Measurements from ENCODE around the gene MORN5.

The MORN5 gene

DNA sequence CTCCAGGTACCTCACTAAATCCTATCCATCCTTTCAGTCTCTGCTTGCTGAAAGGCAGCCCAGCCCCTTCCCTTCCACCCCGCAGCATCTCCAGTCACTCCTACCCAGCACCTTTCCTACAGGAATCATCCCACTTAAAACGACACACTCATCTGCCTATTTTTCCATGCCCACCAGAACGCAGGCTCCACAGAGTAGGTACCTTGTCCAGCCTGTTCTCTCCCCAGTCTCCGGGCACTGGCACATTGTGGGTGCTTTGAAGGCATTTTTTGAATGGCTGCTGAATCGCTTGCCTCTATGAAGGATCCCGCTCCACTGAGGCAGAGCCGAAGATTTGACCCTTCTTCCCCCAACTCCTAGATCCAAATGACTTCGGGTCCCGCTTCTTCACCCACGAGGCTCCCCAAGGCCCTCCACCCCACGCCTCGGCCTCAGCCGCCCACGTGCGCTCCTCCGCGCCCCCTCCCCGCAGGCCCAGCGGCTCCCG, 53.4 kb downstream of the MORN5 start:
- no peak overlapping the region for H3K27ac ChIP-seq (ENCODE audit: low read length)
- H3K27me3 ChIP-seq (ENCODE audit: control insufficient read depth, insufficient read depth, low read length), result peaks cover 73% of the 10 kb centered on the region
- no peaks in the 10 kb centered on the region for H3K9me3 ChIP-seq (ENCODE audit: control insufficient read depth, low read depth, low read length)
- H3K36me3 ChIP-seq (ENCODE audit: control insufficient read depth, low read depth, low read length), result no peaks in the 10 kb centered on the region
- H3K4me1 ChIP-seq (ENCODE audit: control insufficient read depth, low read depth, low read length), result peaks cover 3% of the 10 kb centered on the region
- H3K9ac ChIP-seq (ENCODE audit: low read length), result no peak overlapping the region
- peak overlapping the region; percentile 23 for H3K4me3 ChIP-seq (ENCODE audit: low read length)

DNA sequence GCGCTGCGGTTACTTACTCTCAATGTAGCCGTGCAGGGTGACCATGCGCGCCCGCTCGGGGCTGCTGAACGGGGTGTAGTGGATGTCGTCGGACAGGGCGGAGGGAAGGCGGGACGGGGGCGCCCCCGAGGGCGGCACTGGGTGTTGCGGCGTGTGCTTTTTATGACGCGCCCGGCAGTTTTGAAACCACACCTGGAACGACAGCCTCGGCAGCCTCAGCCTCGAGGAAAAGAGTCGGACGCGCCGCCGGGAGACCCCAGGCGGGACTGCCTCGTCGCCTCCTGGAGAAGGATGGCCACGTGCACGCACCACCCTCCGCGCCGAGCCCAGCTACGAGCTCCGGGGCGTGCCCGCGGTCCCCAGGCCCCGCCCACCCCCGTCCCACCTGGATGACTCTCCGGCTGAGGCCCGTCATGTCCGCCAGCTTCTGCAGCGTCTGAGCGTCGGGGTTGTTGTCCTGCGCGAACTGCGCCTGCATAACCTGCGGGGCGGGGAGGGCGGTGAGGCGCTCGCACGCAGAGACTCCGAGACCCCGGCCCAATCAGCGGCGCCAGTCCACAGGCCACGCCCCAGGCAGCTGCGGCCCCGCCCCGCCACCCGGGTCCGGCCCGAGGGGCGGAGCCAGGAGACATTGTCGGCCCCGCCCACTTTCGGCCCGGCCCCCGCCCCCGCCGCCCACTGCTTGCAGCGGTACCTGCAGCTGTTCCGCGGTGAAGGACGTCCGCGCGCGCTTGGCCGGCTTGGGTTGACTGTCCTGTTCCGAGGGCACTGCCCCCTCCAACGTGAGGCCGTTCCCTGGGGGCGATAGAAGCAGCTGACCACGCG, 54.1 kb downstream of the MORN5 start:
- H3K27me3 ChIP-seq (ENCODE audit: control insufficient read depth, insufficient read depth, low read length), result peaks cover 79% of the 10 kb centered on the region
- no peaks in the 10 kb centered on the region for H3K36me3 ChIP-seq (ENCODE audit: control insufficient read depth, low read depth, low read length)
- no peaks in the 10 kb centered on the region for H3K9me3 ChIP-seq (ENCODE audit: control insufficient read depth, low read depth, low read length)
- no peak overlapping the region for H3K9ac ChIP-seq (ENCODE audit: low read length)
- peak overlapping the region; percentile 50 for H3K4me3 ChIP-seq (ENCODE audit: low read length)
- H3K27ac ChIP-seq (ENCODE audit: low read length), result no peak overlapping the region
- peaks cover 8% of the 10 kb centered on the region for H3K4me1 ChIP-seq (ENCODE audit: control insufficient read depth, low read depth, low read length)

- Histone ChIP-seq H3K9me3 (ENCODE audit: control insufficient read depth, low read depth, low read length) (no peaks in the 10 kb centered on the region), H3K4me3 (ENCODE audit: low read length) (peak overlapping the region; percentile 50), H3K36me3 (ENCODE audit: control insufficient read depth, low read depth, low read length) (no peaks in the 10 kb centered on the region), H3K9ac (ENCODE audit: low read length) (no peak overlapping the region), H3K27me3 (ENCODE audit: control insufficient read depth, insufficient read depth, low read length) (peaks cover 86% of the 10 kb centered on the region), H3K4me1 (ENCODE audit: control insufficient read depth, low read depth, low read length) (peaks cover 12% of the 10 kb centered on the region), H3K27ac (ENCODE audit: low read length) (no peak overlapping the region)
These were observed 54.8 kb downstream of the MORN5 start for GRCh38 chr9:122214507-122214906.

GRCh38 chr9:122215663-122216062, 56.0 kb downstream of the MORN5 start:
- H3K27ac ChIP-seq (ENCODE audit: low read length), result no peak overlapping the region
- H3K9ac ChIP-seq (ENCODE audit: low read length), result no peak overlapping the region
- no peaks in the 10 kb centered on the region for H3K9me3 ChIP-seq (ENCODE audit: control insufficient read depth, low read depth, low read length)
- H3K27me3 ChIP-seq (ENCODE audit: control insufficient read depth, insufficient read depth, low read length), result peaks cover 98% of the 10 kb centered on the region
- no peaks in the 10 kb centered on the region for H3K36me3 ChIP-seq (ENCODE audit: control insufficient read depth, low read depth, low read length)
- peaks cover 21% of the 10 kb centered on the region for H3K4me1 ChIP-seq (ENCODE audit: control insufficient read depth, low read depth, low read length)
- no peak overlapping the region for H3K4me3 ChIP-seq (ENCODE audit: low read length)

- Histone ChIP-seq H3K4me1 (ENCODE audit: control insufficient read depth, low read depth, low read length) (peaks cover 25% of the 10 kb centered on the region), H3K9ac (ENCODE audit: low read length) (no peak overlapping the region), H3K36me3 (ENCODE audit: control insufficient read depth, low read depth, low read length) (no peaks in the 10 kb centered on the region), H3K27ac (ENCODE audit: low read length) (no peak overlapping the region), H3K4me3 (ENCODE audit: low read length) (peak overlapping the region; percentile 18), H3K9me3 (ENCODE audit: control insufficient read depth, low read depth, low read length) (no peaks in the 10 kb centered on the region), H3K27me3 (ENCODE audit: control insufficient read depth, insufficient read depth, low read length) (peaks cover 98% of the 10 kb centered on the region)
These were observed 56.6 kb downstream of the MORN5 start for GRCh38 chr9:122216138-122216797.

DNA sequence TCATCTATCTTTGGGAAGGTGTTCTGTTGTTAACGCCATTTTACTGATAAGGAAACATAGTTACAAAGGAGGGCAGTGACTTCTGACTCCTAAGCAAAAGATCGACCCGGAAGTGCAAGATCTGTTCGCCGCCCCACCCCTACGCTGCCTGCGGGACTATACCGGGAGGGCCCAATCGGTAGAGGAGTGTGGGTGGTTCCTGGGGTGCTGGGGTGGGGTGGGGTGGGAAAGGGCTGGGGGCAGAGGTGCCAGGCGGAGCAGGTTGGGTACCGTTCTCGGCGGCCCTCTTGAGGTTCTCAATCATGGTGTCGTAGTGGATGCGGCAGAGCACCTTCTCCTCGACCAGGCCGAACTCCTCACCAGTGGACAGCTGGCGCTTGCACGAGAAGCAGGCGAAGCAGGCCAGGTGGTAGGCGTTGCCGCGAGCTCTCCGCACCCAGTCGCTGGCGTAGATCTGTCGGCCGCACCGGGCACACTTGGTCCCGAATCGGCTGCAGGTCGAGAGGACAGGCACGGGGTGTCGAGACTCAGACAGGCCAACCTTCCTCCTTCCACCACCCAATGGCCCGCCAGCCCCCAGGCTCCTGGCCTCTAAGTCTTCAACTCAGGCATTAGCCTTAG, 57.2 kb downstream of the MORN5 start:
- Histone ChIP-seq H3K9me3 (ENCODE audit: control insufficient read depth, low read depth, low read length) (no peaks in the 10 kb centered on the region), H3K4me1 (ENCODE audit: control insufficient read depth, low read depth, low read length) (peaks cover 28% of the 10 kb centered on the region), H3K27me3 (ENCODE audit: control insufficient read depth, insufficient read depth, low read length) (peaks cover 98% of the 10 kb centered on the region), H3K4me3 (ENCODE audit: low read length) (peak overlapping the region; percentile 18), H3K27ac (ENCODE audit: low read length) (no peak overlapping the region), H3K9ac (ENCODE audit: low read length) (no peak overlapping the region), H3K36me3 (ENCODE audit: control insufficient read depth, low read depth, low read length) (no peaks in the 10 kb centered on the region)

DNA sequence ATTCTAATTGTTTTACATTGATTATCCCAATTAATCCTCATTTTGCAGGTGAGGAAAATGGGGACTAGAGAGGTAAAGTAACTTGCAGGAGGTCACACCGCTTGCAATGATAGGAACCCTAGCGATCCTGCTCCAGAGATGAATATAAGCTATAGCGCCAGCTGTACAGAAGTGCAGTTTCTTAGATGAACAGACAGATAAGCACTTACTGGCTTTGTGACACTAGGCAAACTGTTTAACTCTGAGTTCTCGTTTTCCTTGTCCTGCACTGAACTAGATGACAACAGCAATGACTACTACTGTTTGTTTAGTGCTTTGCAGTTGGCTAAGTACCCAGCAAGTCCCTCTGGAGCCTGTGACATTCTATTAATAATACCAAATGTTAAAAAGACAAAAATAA, 57.9 kb downstream of the MORN5 start:
- Histone ChIP-seq H3K27ac (ENCODE audit: low read length) (no peak overlapping the region), H3K4me3 (ENCODE audit: low read length) (no peak overlapping the region), H3K9ac (ENCODE audit: low read length) (no peak overlapping the region), H3K27me3 (ENCODE audit: control insufficient read depth, insufficient read depth, low read length) (peaks cover 98% of the 10 kb centered on the region), H3K4me1 (ENCODE audit: control insufficient read depth, low read depth, low read length) (peaks cover 28% of the 10 kb centered on the region), H3K36me3 (ENCODE audit: control insufficient read depth, low read depth, low read length) (no peaks in the 10 kb centered on the region), H3K9me3 (ENCODE audit: control insufficient read depth, low read depth, low read length) (no peaks in the 10 kb centered on the region)

DNA sequence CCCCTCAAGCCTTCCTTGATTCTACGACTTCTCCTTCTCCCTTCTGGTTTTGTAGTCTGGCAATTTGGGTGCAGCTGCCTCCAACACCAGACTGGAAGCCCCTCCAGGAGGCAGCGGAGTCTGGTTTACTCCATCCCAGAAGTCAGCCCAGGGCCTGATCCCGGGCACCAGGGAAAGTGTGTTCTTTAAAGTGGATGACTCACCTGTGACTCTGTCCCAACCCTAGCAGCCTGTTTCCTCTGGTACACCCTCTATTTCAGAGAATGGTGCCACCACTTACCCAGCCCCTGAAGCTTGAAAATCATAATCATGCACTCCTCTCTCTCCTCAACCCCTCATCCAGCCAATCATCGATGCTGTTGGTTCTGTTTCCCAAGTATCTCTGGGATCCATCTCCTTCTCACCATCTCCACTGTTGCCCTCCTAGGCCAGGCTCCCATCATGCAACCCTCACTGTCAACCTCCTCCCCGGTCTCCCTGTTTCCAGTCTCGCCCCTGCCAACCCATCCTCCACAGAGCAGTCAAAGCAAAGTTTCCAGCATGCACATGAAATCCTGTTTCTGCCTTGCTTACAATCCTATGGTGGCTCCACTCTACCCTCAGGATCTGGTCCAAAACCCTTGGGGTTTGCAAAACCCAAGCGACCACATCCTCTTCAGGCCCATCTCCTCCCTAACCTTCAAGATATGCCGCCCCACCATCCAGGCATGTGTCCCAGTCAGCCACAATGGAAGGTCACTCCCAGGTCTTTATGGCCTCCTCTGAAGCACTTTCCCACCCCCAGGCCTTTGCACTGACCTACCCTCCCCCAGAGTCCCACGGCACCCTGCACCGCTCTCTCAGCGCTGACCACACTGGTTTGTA, 58.6 kb downstream of the MORN5 start:
- Histone ChIP-seq H3K4me1 (ENCODE audit: control insufficient read depth, low read depth, low read length) (peaks cover 28% of the 10 kb centered on the region), H3K27ac (ENCODE audit: low read length) (no peak overlapping the region), H3K27me3 (ENCODE audit: control insufficient read depth, insufficient read depth, low read length) (peaks cover 98% of the 10 kb centered on the region), H3K9ac (ENCODE audit: low read length) (no peak overlapping the region), H3K36me3 (ENCODE audit: control insufficient read depth, low read depth, low read length) (no peaks in the 10 kb centered on the region), H3K4me3 (ENCODE audit: low read length) (peak overlapping the region; percentile 31), H3K9me3 (ENCODE audit: control insufficient read depth, low read depth, low read length) (no peaks in the 10 kb centered on the region)

DNA sequence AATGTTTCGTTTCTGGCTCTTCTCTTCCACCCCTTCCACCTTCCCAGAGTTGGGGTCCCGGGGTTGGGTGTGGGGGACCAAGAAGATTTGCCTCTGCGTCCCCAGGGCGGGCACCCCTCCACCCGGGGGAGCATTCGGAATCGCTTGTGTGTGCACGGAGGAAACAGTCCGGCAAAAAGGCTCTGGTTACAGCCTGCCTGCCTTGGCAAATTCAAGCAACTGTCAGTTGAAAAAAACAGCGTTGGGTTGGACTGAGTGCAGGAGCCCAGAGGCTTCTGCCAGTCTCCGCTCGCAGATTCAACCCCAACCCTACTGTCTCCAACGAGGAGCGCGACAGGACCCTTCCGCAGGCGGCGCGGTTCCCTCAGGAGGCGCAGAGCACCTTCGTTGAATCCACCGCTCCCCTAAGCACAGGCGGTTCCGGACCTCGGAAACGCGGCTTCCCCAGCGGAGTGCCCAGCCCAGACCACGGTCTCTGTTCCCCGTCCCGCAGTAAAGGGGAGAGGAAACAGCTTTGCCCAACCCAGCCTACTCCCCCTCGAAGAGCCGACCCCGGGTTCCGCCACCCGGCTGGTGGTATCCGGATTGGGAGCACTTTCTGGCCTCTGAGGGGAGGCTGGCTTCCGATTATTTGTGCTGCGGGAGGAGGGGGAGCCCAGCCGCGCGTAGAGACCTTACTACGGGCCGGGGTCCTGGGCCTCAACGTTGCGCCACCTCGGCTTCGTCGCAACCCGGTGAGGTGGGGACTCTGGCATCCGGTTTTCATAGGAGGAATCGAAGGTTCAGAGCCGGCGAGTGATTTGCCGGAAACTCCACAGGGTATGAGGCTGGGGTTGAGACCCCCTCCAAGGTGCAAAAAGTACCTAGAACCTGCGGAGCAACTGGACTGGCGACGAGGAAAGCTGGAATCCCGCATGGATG, 59.5 kb downstream of the MORN5 start:
- Histone ChIP-seq H3K4me3 (ENCODE audit: low read length) (peak overlapping the region; percentile 31), H3K27ac (ENCODE audit: low read length) (no peak overlapping the region), H3K27me3 (ENCODE audit: control insufficient read depth, insufficient read depth, low read length) (peaks cover 100% of the 10 kb centered on the region)

GRCh38 chr9:122219856-122220672, 60.4 kb downstream of the MORN5 start:
- Histone ChIP-seq H3K4me1 (ENCODE audit: control insufficient read depth, low read depth, low read length) (peaks cover 25% of the 10 kb centered on the region), H3K27me3 (ENCODE audit: control insufficient read depth, insufficient read depth, low read length) (peaks cover 100% of the 10 kb centered on the region), H3K9me3 (ENCODE audit: control insufficient read depth, low read depth, low read length) (no peaks in the 10 kb centered on the region), H3K4me3 (ENCODE audit: low read length) (peak overlapping the region; percentile 31), H3K27ac (ENCODE audit: low read length) (no peak overlapping the region), H3K36me3 (ENCODE audit: control insufficient read depth, low read depth, low read length) (no peaks in the 10 kb centered on the region), H3K9ac (ENCODE audit: low read length) (no peak overlapping the region)

More for the DNA sequence above, 59.5 kb downstream of the MORN5 start:
- Histone ChIP-seq H3K9me3 (ENCODE audit: control insufficient read depth, low read depth, low read length) (no peaks in the 10 kb centered on the region), H3K4me1 (ENCODE audit: control insufficient read depth, low read depth, low read length) (peaks cover 28% of the 10 kb centered on the region), H3K9ac (ENCODE audit: low read length) (no peak overlapping the region), H3K36me3 (ENCODE audit: control insufficient read depth, low read depth, low read length) (no peaks in the 10 kb centered on the region)
